CD4-positive, alpha-beta T cell (primary cell): ENCODE data around the gene MSL3. TPM values are rescaled to one million over a fixed set of nuclear protein-coding genes. Genes with fewer than 3 reads are reported as not detected.

Experiments
- ATAC-seq: fragments of 200-7000 bp; cut with Tn5 transposase; one replicate; pipeline ENCODE4 v1.10.0; 2022; ENCODE audit warnings: mild to moderate bottlenecking; ENCODE audit not compliant: poor library complexity
- CTCF ChIA-PET: fragments of 350-600 bp; sonication (Branson Sonifier 250); formaldehyde crosslinking; loops from one replicate; lab custom pipeline; 2021; ENCODE audit warnings: antibody characterized with exemption, inconsistent platforms; lab: Charles Lee
- POLR2A ChIA-PET: fragments of 350-600 bp; sonication (Branson Sonifier 250); formaldehyde crosslinking; loops from one replicate; lab custom pipeline; 2021; ENCODE audit warnings: antibody characterized with exemption, inconsistent platforms; lab: Charles Lee
- DNase-seq, 14 experiments: peaks; one replicate each; pipeline ENCODE4 v3.0.0-alpha.2; 2013 to 2020; ENCODE audit warnings: mixed read lengths in 2 of 14
- H3K27ac ChIP-seq, 2 donors: one replicate each; pipeline versions ENCODE4 v1.5.1 to v1.7.0; 2013; ENCODE audit warnings: low read length in 2 of 2, low read depth in 1 of 2, mild to moderate bottlenecking in 1 of 2
- H3K27me3 ChIP-seq, 2 experiments: 1 replicate in 1 of 2; 2 replicates in 1 of 2; pipeline versions ENCODE4 v1.6.1 to v1.7.0; 2013; ENCODE audit warnings: low read length in 2 of 2, control low read depth in 1 of 2, mild to moderate bottlenecking in 1 of 2, moderate library complexity in 1 of 2; ENCODE audit not compliant: insufficient read depth in 2 of 2, control insufficient read depth in 1 of 2
- H3K36me3 ChIP-seq: one replicate; pipeline ENCODE4 v1.6.1; 2013; ENCODE audit warnings: low read length, control low read depth; ENCODE audit not compliant: insufficient read depth
- H3K4me1 ChIP-seq: one replicate; pipeline ENCODE4 v1.6.1; 2013; ENCODE audit warnings: low read length, control low read depth; ENCODE audit not compliant: insufficient read depth
- H3K4me3 ChIP-seq: one replicate; pipeline ENCODE4 v1.5.1; 2013; ENCODE audit warnings: mild to moderate bottlenecking, low read length, moderate library complexity
- H3K9me3 ChIP-seq, 2 experiments: 1 replicate in 1 of 2; 2 replicates in 1 of 2; pipeline versions ENCODE4 v1.6.1 to v1.7.0; 2013; ENCODE audit warnings: low read length in 2 of 2, mild to moderate bottlenecking in 2 of 2, control low read depth in 1 of 2, moderate library complexity in 1 of 2; ENCODE audit not compliant: control insufficient read depth in 1 of 2, insufficient read depth in 1 of 2
- H3K27ac Mint-ChIP-seq: one replicate; pipeline ENCODE4 v1.8.0; 2020; ENCODE audit warnings: mixed read lengths
- H3K27me3 Mint-ChIP-seq: one replicate; pipeline ENCODE4 v1.8.0; 2021; ENCODE audit warnings: mixed read lengths
- H3K36me3 Mint-ChIP-seq: one replicate; pipeline ENCODE4 v1.8.0; 2021; ENCODE audit warnings: low read depth, mixed read lengths
- H3K4me1 Mint-ChIP-seq: one replicate; pipeline ENCODE4 v1.8.0; 2021; ENCODE audit warnings: low read depth, mixed read lengths
- H3K4me3 Mint-ChIP-seq: one replicate; pipeline ENCODE4 v1.8.0; 2020; ENCODE audit warnings: mild to moderate bottlenecking, mixed read lengths
- H3K9me3 Mint-ChIP-seq: one replicate; pipeline ENCODE4 v1.8.0; 2020; ENCODE audit warnings: mixed read lengths
- CTCF ChIP-seq: fragments of 200-600 bp; IDR thresholded peaks from one replicate; pipeline ENCODE4 v1.8.0; 2022; ENCODE audit warnings: antibody characterized with exemption, mild to moderate bottlenecking
- intact Hi-C, 2 experiments: fragments of 100-400 bp; cut with DNase I in 1 of 2; cut with micrococcal nuclease in 1 of 2; formaldehyde crosslinking; loops; one replicate each; pipeline versions ENCODE4 v1.15.1 to v1.9.0; 2023 to 2025; cut with DNase I, micrococcal nuclease
- total RNA-seq, 174 experiments: library from RNA in 2 of 174; stranded (reverse) in 2 of 174; gene quantifications; one replicate each; pipeline ENCODE4 v1.2.3 and lab custom pipeline; 2021 to 2026

The MSL3 gene
- total RNA-seq, 2 experiments from 2014 or later, result 126 to 137 TPM

GRCh38 chrX:11781734-11782370, 23.8 kb downstream of the MSL3 start:
- no peaks in the 10 kb centered on the region for H3K27me3 Mint-ChIP-seq

GRCh38 chrX:11784543-11784942, 26.5 kb downstream of the MSL3 start:
- POLR2A ChIA-PET, result no interaction called here

More at GRCh38 chrX:11781734-11782370, 23.8 kb downstream of the MSL3 start:
- Histone ChIP-seq H3K27me3 (no peaks in the 10 kb centered on the region), H3K36me3 (no peaks in the 10 kb centered on the region), H3K27ac (no peak overlapping the region), H3K4me1 (no peaks in the 10 kb centered on the region), H3K4me3 (no peak overlapping the region), H3K9me3 (no peaks in the 10 kb centered on the region)
- DNase-seq (no peak), ATAC-seq (no peak)
- peaks cover 17% of the 10 kb centered on the region for H3K36me3 Mint-ChIP-seq
- intact Hi-C loops, result no loop called here
- no peaks in the 10 kb centered on the region for H3K9me3 Mint-ChIP-seq
- ChIA-PET POLR2A (no interaction called here), CTCF (no interaction called here)
- no peak overlapping the region for H3K4me3 Mint-ChIP-seq
- H3K4me1 Mint-ChIP-seq, result peaks cover 6% of the 10 kb centered on the region
- no peak for TF ChIP-seq CTCF
- no peak overlapping the region for H3K27ac Mint-ChIP-seq

GRCh38 chrX:11786862-11787261, 28.8 kb downstream of the MSL3 start:
- POLR2A ChIA-PET, result interaction anchor here (0.6 to 1.2 kb wide), 4 partner anchors 8 to 121 kb away, joined by 3 to 4 read pairs (median 4); partner anchors contain the start of gene MSL3
- Mint-ChIP-seq H3K4me3 (peak overlapping the region; percentile 84), H3K27ac (peak overlapping the region; percentile 45), H3K36me3 (no peaks in the 10 kb centered on the region), H3K27me3 (no peaks in the 10 kb centered on the region), H3K9me3 (no peaks in the 10 kb centered on the region), H3K4me1 (peaks cover 27% of the 10 kb centered on the region)
- peak overlapping the region; percentile 43 for H3K4me3 ChIP-seq
- intact Hi-C loops, result loop anchor here (1.0 to 5.0 kb wide), 3 partner anchors 35 to 121 kb away; no protein-coding TSS in a partner anchor
- H3K9me3 ChIP-seq, result no peaks in the 10 kb centered on the region
- H3K4me1 ChIP-seq, result peaks cover 9% of the 10 kb centered on the region
- CTCF ChIA-PET, result interaction anchor here (0.7 to 1.7 kb wide), 10 partner anchors 12 to 985 kb away, joined by 3 to 8 read pairs (median 4); no protein-coding TSS in a partner anchor
- no peak for TF ChIP-seq CTCF
- H3K27me3 ChIP-seq, result no peaks in the 10 kb centered on the region
- ATAC-seq (peak; percentile 66), DNase-seq (peak in 1 of 14 experiments; percentile 31)
- H3K27ac ChIP-seq, result no peak overlapping the region
- no peaks in the 10 kb centered on the region for H3K36me3 ChIP-seq

More at GRCh38 chrX:11784543-11784942, 26.5 kb downstream of the MSL3 start:
- CTCF ChIA-PET, result no interaction called here
- DNase-seq (no peak), ATAC-seq (no peak)
- no peaks in the 10 kb centered on the region for H3K27me3 ChIP-seq
- H3K4me1 ChIP-seq, result peaks cover 4% of the 10 kb centered on the region
- Mint-ChIP-seq H3K9me3 (no peaks in the 10 kb centered on the region), H3K27me3 (no peaks in the 10 kb centered on the region), H3K4me1 (peaks cover 18% of the 10 kb centered on the region), H3K36me3 (no peaks in the 10 kb centered on the region), H3K4me3 (no peak overlapping the region), H3K27ac (no peak overlapping the region)
- H3K27ac ChIP-seq, result no peak overlapping the region
- H3K4me3 ChIP-seq, result no peak overlapping the region
- TF ChIP-seq CTCF, result no peak
- intact Hi-C loops, result no loop called here
- H3K9me3 ChIP-seq, result no peaks in the 10 kb centered on the region
- no peaks in the 10 kb centered on the region for H3K36me3 ChIP-seq
